Ovary (tissue), 3 donors: ENCODE results near the gene FOXO1.

Source experiments
- CTCF ChIP-seq, 3 donors: fragments of 450-650 bp in 2 of 3; fragments of 200-600 bp in 1 of 3; IDR thresholded peaks; one replicate each; pipeline versions ENCODE4 v1.5.1 to v1.8.0; 2016 to 2022; ENCODE audit warnings: antibody characterized with exemption in 3 of 3, mild to moderate bottlenecking in 1 of 3
- EP300 ChIP-seq: sonication (generic); formaldehyde crosslinking; IDR thresholded peaks from one replicate; pipeline ENCODE4 v1.6.1; 2017; ENCODE audit warnings: antibody characterized with exemption
- POLR2A ChIP-seq: fragments of 450-650 bp; IDR thresholded peaks from one replicate; pipeline ENCODE4 v1.6.1; 2017; ENCODE audit warnings: antibody characterized with exemption, mild to moderate bottlenecking, moderate library complexity
- donor health status: DM: no; HTN: no; CAD: no.

- TF ChIP-seq CTCF (IDR thresholded peaks at IDR 0.05) (no peak), POLR2A (no peak), EP300 (no peak)
Measured at GRCh38 chr13:40644838-40645604, 21.4 kb downstream of the FOXO1 start.
